K562 (cell line): ENCODE measurements around the gene AFG1L. TPM values are rescaled to one million over a fixed set of nuclear protein-coding genes. Genes with fewer than 3 reads are reported as not detected.
A peak's percentile ranks its signal among the peaks of the same experiment; 100 is the strongest.

Experiments used
- CCNT2 ChIP-seq: IDR thresholded peaks from 2 replicates; pipeline ENCODE4 v1.6.1; 2011; ENCODE audit warnings: borderline replicate concordance, low read depth, mild to moderate bottlenecking, moderate library complexity, mixed read lengths, low read length; ENCODE audit not compliant: insufficient read length; ENCODE audit errors: extremely low read depth
- E2F6 ChIP-seq, 2 experiments: IDR thresholded peaks; 2 replicates each; pipeline ENCODE4 v1.6.1; 2011; ENCODE audit warnings: borderline replicate concordance in 1 of 2, control low read depth in 1 of 2, low read depth in 1 of 2, low read length in 1 of 2, mild to moderate bottlenecking in 1 of 2, mixed read lengths in 1 of 2, moderate library complexity in 1 of 2; ENCODE audit not compliant: insufficient read depth in 1 of 2, insufficient read length in 1 of 2, poor library complexity in 1 of 2, severe bottlenecking in 1 of 2; ENCODE audit errors: extremely low read depth in 1 of 2
- ETS1 ChIP-seq: conservative IDR thresholded peaks from 2 replicates; pipeline ENCODE4 v1.6.1; 2011; ENCODE audit warnings: low read depth, mild to moderate bottlenecking, low read length; ENCODE audit not compliant: control insufficient read depth
- KHSRP ChIP-seq: fragments of 450-650 bp; IDR thresholded peaks from 2 replicates; pipeline ENCODE4 v1.6.1; 2017
- RBFOX2 ChIP-seq: fragments of 200-400 bp; formaldehyde crosslinking; IDR thresholded peaks from 2 replicates; pipeline ENCODE4 v1.6.1; 2017; ENCODE audit warnings: low read depth, mild to moderate bottlenecking, low read length, moderate library complexity
- SMARCC2 ChIP-seq: fragments of 450-650 bp; IDR thresholded peaks from 2 replicates; pipeline ENCODE4 v1.6.1; 2017; ENCODE audit warnings: antibody characterized with exemption, moderate library complexity, mild to moderate bottlenecking, low read depth
- SRSF1 ChIP-seq: fragments of 200-400 bp; formaldehyde crosslinking; IDR thresholded peaks from 2 replicates; pipeline ENCODE4 v1.6.1; 2017; ENCODE audit warnings: mild to moderate bottlenecking, low read depth, low read length, moderate library complexity
- TAL1 ChIP-seq: fragments of 450-650 bp; IDR thresholded peaks from 2 replicates; pipeline ENCODE4 v1.6.1; 2016; ENCODE audit warnings: mild to moderate bottlenecking
- TEAD1 ChIP-seq, 2 experiments: fragments of 450-650 bp in 1 of 2; sonication (generic) in 1 of 2; formaldehyde crosslinking; IDR thresholded peaks; 2 replicates each; pipeline versions ENCODE4 v1.4.0 to v1.8.0; 2020 to 2022; ENCODE audit warnings: mild to moderate bottlenecking in 2 of 2, missing genetic modification reagents in 1 of 2
- ZFX ChIP-seq: sonication (generic); formaldehyde crosslinking; IDR thresholded peaks from 2 replicates; pipeline ENCODE4 v1.8.0; 2022; ENCODE audit warnings: mild to moderate bottlenecking, missing genetic modification reagents, moderate library complexity
- ZMIZ1 ChIP-seq, 2 experiments: fragments of 150-350 bp in 1 of 2; IDR thresholded peaks; 2 replicates each; pipeline ENCODE4 v1.6.1; 2012 to 2016; ENCODE audit warnings: low read depth in 2 of 2, low read length in 2 of 2, mild to moderate bottlenecking in 1 of 2, moderate library complexity in 1 of 2
- ZNF282 ChIP-seq: sonication (generic); formaldehyde crosslinking; IDR thresholded peaks from 2 replicates; pipeline ENCODE4 v1.8.1; 2023; ENCODE audit warnings: missing genetic modification reagents
- ZNF592 ChIP-seq: fragments of 450-650 bp; IDR thresholded peaks from 2 replicates; pipeline ENCODE4 v1.6.1; 2017; ENCODE audit warnings: antibody characterized with exemption, mild to moderate bottlenecking
- ZNF696 ChIP-seq: fragments of 250-450 bp; sonication (Bioruptor Pico); conservative IDR thresholded peaks from 2 replicates; pipeline ENCODE4 v1.4.0; 2020; ENCODE audit warnings: mild to moderate bottlenecking, moderate library complexity
- ZNF766 ChIP-seq: fragments of 200-800 bp; sonication (Bioruptor generic); conservative IDR thresholded peaks from 2 replicates; pipeline ENCODE4 v1.6.1; 2016; ENCODE audit warnings: missing genetic modification characterization, missing compliant biosample characterization
- polyA plus RNA-seq, 8 experiments: library from polyadenylated mRNA; depleted of rRNA in 4 of 8; stranded (reverse) in 5 of 8; unstranded in 3 of 8; fragments of >200 nt; fragmentation: Nextera tagmentation in 2 of 8; fragmentation: Illumina TruSeq in 1 of 8; extraction: Ambion mirVana in 2 of 8; extraction: Trizol in 1 of 8; gene quantifications; 2 replicates each; pipeline versions ENCODE4 v1.2.1 to v1.2.3, GENCODE V29; 2011 to 2014; ENCODE audit warnings: inconsistent platforms in 1 of 8, missing spikeins in 1 of 8
- total RNA-seq, 7 experiments: library from RNA; depleted of rRNA in 6 of 7; stranded (reverse); fragments of >200 nt in 6 of 7; fragmentation: Illumina TruSeq in 2 of 7; extraction: Trizol in 2 of 7; gene quantifications; 2 replicates each; pipeline versions ENCODE4 v1.2.1 to v1.2.3, GENCODE V29; 2011 to 2021; ENCODE audit warnings: low replicate concordance in 1 of 7

AFG1L gene
- total and polyA plus RNA-seq, 9 of the 15 experiments (the other 6 are each of a cell fraction or from before 2014, with no cell fraction given), result 2.2 to 15.5 (median 5.8) TPM

GRCh38 chr6:108557494-108558371, 262.9 kb downstream of the AFG1L start (continued):
- peak; percentile 70 for TF ChIP-seq ZNF592
- peak; percentile 83 to 89 for TF ChIP-seq E2F6 (IDR thresholded peaks at IDR 0.05; ENCODE audit: borderline replicate concordance in 1 of 2, extremely low read depth in 1 of 2, insufficient read depth in 1 of 2, insufficient read length in 1 of 2, low read depth in 1 of 2, low read length in 1 of 2, poor library complexity in 1 of 2, severe bottlenecking in 1 of 2)
- TF ChIP-seq ZNF282 (CRISPR knock-in tag), result no peak
- TF ChIP-seq ZMIZ1 (IDR thresholded peaks at IDR 0.05; ENCODE audit: low read depth in 2 of 2, low read length in 2 of 2), result no peak
- TF ChIP-seq TAL1, result no peak
- TF ChIP-seq TEAD1 (CRISPR knock-in tag; IDR thresholded peaks at IDR 0.05), result 0 out of 4 replicates have a peak, but pooled peaks of 1 of the 2 experiments have one; percentile 56
- TF ChIP-seq ZFX (CRISPR knock-in tag), result peak; percentile 72
- TF ChIP-seq CCNT2, result peak; percentile 74
- no peak for TF ChIP-seq SMARCC2
- TF ChIP-seq ZNF696 (CRISPR knock-in tag), result no peak
- TF ChIP-seq ZNF766, result no peak
- 0 out of 2 replicates have a peak, but pooled peaks have one; percentile 47 for TF ChIP-seq ETS1
- TF ChIP-seq RBFOX2, result peak; percentile 76
- TF ChIP-seq SRSF1, result no peak
- no peak for TF ChIP-seq KHSRP
